K562 (cell line): ENCODE measurements around the gene ZKSCAN5. TPM values are rescaled to one million over a fixed set of nuclear protein-coding genes. Genes with fewer than 3 reads are reported as not detected.

Source experiments
- AFF4 ChIP-seq: sonication (generic); formaldehyde crosslinking; IDR thresholded peaks from 2 replicates; pipeline ENCODE4 v1.8.0; 2023; ENCODE audit warnings: mild to moderate bottlenecking, missing genetic modification reagents
- ELF2 ChIP-seq: fragments of 250-450 bp; sonication (Bioruptor Pico); IDR thresholded peaks from 2 replicates; pipeline ENCODE4 v1.5.0; 2021; ENCODE audit warnings: mild to moderate bottlenecking
- EZH2 ChIP-seq: IDR thresholded peaks from 2 replicates; pipeline ENCODE4 v1.6.1; 2012; ENCODE audit warnings: low read depth, mild to moderate bottlenecking, inconsistent platforms, low read length, borderline replicate concordance
- FOXK1 ChIP-seq: sonication (generic); formaldehyde crosslinking; IDR thresholded peaks from 2 replicates; pipeline ENCODE4 v1.8.0; 2022; ENCODE audit warnings: missing genetic modification reagents, mild to moderate bottlenecking, borderline replicate concordance
- JUNB ChIP-seq: fragments of 450-650 bp; formaldehyde crosslinking; conservative IDR thresholded peaks from 2 replicates; pipeline ENCODE4 v1.4.0; 2020; ENCODE audit warnings: mild to moderate bottlenecking
- NCOA6 ChIP-seq: fragments of 450-650 bp; IDR thresholded peaks from 2 replicates; pipeline ENCODE4 v1.6.1; 2017; ENCODE audit warnings: mild to moderate bottlenecking
- NONO ChIP-seq, 2 experiments: fragments of 200-400 bp in 1 of 2; fragments of 450-650 bp in 1 of 2; formaldehyde crosslinking in 1 of 2; IDR thresholded peaks; 2 replicates each; pipeline ENCODE4 v1.6.1; 2017; ENCODE audit warnings: low read depth in 2 of 2, mild to moderate bottlenecking in 2 of 2, moderate library complexity in 2 of 2, low read length in 1 of 2
- PHB2 ChIP-seq: fragments of 450-650 bp; IDR thresholded peaks from 2 replicates; pipeline ENCODE4 v1.6.1; 2017; ENCODE audit warnings: low read depth
- PYGO2 ChIP-seq: fragments of 450-650 bp; IDR thresholded peaks from 2 replicates; pipeline ENCODE4 v1.6.1; 2016; ENCODE audit warnings: mild to moderate bottlenecking, missing genetic modification characterization, moderate library complexity, missing compliant biosample characterization
- RBBP5 ChIP-seq: fragments of 200-600 bp; sonication (generic); IDR thresholded peaks from 2 replicates; pipeline ENCODE4 v1.6.1; 2012; ENCODE audit warnings: borderline replicate concordance, mild to moderate bottlenecking, low read length, control low read depth, inconsistent platforms; ENCODE audit not compliant: insufficient read depth, poor library complexity, severe bottlenecking
- TFAP4 ChIP-seq: sonication (generic); formaldehyde crosslinking; IDR thresholded peaks from 2 replicates; pipeline ENCODE4 v1.8.0; 2022; ENCODE audit warnings: missing genetic modification reagents, mild to moderate bottlenecking, moderate library complexity, borderline replicate concordance
- ZNF778 ChIP-seq: fragments of 450-650 bp; formaldehyde crosslinking; IDR thresholded peaks from 2 replicates; pipeline ENCODE4 v1.4.0; 2020; ENCODE audit warnings: mild to moderate bottlenecking, moderate library complexity
- ZNF79 ChIP-seq: fragments of 250-450 bp; sonication (Bioruptor Pico); IDR thresholded peaks from 2 replicates; pipeline ENCODE4 v1.4.0; 2020; ENCODE audit warnings: low read depth, mild to moderate bottlenecking, moderate library complexity
- polyA plus RNA-seq, 8 experiments: library from polyadenylated mRNA; depleted of rRNA in 4 of 8; stranded (reverse) in 5 of 8; unstranded in 3 of 8; fragments of >200 nt; fragmentation: Nextera tagmentation in 2 of 8; fragmentation: Illumina TruSeq in 1 of 8; extraction: Ambion mirVana in 2 of 8; extraction: Trizol in 1 of 8; gene quantifications; 2 replicates each; pipeline versions ENCODE4 v1.2.1 to v1.2.3, GENCODE V29; 2011 to 2014; ENCODE audit warnings: inconsistent platforms in 1 of 8, missing spikeins in 1 of 8
- total RNA-seq, 7 experiments: library from RNA; depleted of rRNA in 6 of 7; stranded (reverse); fragments of >200 nt in 6 of 7; fragmentation: Illumina TruSeq in 2 of 7; extraction: Trizol in 2 of 7; gene quantifications; 2 replicates each; pipeline versions ENCODE4 v1.2.1 to v1.2.3, GENCODE V29; 2011 to 2021; ENCODE audit warnings: low replicate concordance in 1 of 7
- TF ChIP-seq, protein P1 (sequence below): IDR thresholded peaks from 2 replicates; pipeline ENCODE4 v1.6.1; 2011; ENCODE audit not compliant: insufficient read length; ENCODE audit errors: extremely low read depth
- TF ChIP-seq, protein P2 (sequence below), 3 experiments: fragments of 200-800 bp in 1 of 3; fragments of 250-450 bp in 1 of 3; fragments of 450-650 bp in 1 of 3; sonication (Bioruptor Pico) in 1 of 3; sonication (Bioruptor generic) in 1 of 3; formaldehyde crosslinking in 1 of 3; IDR thresholded peaks; 2 replicates each; pipeline versions ENCODE4 v1.6.1 to v1.8.0; 2016 to 2022; ENCODE audit warnings: mild to moderate bottlenecking in 2 of 3, missing genetic modification characterization in 2 of 3, missing compliant biosample characterization in 1 of 3, moderate library complexity in 1 of 3

The ZKSCAN5 gene
- total and polyA plus RNA-seq, 9 of the 15 experiments (the other 6 are each of a cell fraction or from before 2014, with no cell fraction given): 4.2 to 19.0 (median 15.0) TPM

DNA sequence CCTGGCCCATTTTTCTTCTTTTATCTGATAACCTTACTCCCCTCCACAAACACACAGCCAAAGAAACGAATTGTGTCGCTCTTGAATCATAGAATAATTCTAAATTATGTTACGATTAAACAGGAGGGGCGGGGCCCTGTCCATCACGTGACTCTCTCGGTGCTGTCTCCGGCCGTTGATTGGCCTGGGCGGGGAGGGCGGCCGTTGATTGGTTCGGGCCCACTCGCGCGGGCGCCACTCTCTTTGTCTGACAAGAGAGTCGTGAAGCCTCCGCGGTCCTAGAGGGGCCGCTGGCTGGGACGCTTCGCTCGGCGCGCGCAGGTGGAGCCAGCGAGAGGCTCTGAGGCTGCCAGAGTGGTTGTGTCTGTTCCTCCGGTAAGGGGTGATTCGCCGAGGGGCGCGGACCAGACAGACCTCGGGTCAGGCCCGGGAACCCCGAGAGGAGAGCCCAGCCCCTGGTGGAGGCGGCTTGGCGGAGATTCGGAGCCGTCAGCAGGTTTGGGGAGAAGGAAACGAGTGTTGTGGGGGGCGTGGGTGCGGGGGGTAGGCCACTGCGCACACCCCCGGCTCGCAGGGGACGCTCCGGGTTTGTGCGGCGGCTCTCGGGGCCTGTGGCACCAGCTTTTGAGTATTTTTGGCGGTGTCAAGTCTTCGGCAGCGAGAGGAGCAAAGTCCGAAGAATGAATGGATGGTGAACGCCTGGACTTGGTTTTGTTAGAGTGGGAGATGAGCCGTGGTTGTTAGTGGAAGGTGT is 31.7 kb upstream of the ZKSCAN5 start, which contains the start of gene ZNF789 (continued):
- TF ChIP-seq FOXK1: no peak; the same call in 1 of the 2 replicates
- TF ChIP-seq, protein P1, sequence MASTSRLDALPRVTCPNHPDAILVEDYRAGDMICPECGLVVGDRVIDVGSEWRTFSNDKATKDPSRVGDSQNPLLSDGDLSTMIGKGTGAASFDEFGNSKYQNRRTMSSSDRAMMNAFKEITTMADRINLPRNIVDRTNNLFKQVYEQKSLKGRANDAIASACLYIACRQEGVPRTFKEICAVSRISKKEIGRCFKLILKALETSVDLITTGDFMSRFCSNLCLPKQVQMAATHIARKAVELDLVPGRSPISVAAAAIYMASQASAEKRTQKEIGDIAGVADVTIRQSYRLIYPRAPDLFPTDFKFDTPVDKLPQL: no peak
- TF ChIP-seq ZNF79 (CRISPR knock-in tag): no peak
- TF ChIP-seq RBBP5: peak; percentile 88
- no peak for TF ChIP-seq NCOA6
- TF ChIP-seq PYGO2 (tag): no peak
- TF ChIP-seq PHB2: no peak
- TF ChIP-seq, protein P2, sequence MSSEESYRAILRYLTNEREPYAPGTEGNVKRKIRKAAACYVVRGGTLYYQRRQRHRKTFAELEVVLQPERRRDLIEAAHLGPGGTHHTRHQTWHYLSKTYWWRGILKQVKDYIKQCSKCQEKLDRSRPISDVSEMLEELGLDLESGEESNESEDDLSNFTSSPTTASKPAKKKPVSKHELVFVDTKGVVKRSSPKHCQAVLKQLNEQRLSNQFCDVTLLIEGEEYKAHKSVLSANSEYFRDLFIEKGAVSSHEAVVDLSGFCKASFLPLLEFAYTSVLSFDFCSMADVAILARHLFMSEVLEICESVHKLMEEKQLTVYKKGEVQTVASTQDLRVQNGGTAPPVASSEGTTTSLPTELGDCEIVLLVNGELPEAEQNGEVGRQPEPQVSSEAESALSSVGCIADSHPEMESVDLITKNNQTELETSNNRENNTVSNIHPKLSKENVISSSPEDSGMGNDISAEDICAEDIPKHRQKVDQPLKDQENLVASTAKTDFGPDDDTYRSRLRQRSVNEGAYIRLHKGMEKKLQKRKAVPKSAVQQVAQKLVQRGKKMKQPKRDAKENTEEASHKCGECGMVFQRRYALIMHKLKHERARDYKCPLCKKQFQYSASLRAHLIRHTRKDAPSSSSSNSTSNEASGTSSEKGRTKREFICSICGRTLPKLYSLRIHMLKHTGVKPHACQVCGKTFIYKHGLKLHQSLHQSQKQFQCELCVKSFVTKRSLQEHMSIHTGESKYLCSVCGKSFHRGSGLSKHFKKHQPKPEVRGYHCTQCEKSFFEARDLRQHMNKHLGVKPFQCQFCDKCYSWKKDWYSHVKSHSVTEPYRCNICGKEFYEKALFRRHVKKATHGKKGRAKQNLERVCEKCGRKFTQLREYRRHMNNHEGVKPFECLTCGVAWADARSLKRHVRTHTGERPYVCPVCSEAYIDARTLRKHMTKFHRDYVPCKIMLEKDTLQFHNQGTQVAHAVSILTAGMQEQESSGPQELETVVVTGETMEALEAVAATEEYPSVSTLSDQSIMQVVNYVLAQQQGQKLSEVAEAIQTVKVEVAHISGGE (CRISPR knock-in tag; IDR thresholded peaks at IDR 0.05): peak in 2 of 3 experiments; percentile 38 to 55; a peak in 1 of 6 replicates
- peak; percentile 44; the same call in 1 of the 2 replicates for TF ChIP-seq AFF4 (CRISPR knock-in tag)
- TF ChIP-seq ELF2: no peak
- peak; percentile 86 for TF ChIP-seq TFAP4 (CRISPR knock-in tag)
- no peak for TF ChIP-seq EZH2
- TF ChIP-seq NONO (IDR thresholded peaks at IDR 0.05; ENCODE audit: low read depth in 2 of 2, low read length in 1 of 2): no peak
- no peak for TF ChIP-seq JUNB
- no peak for TF ChIP-seq ZNF778 (CRISPR knock-in tag)
